ENCODE data around the gene PI4K2A.

The PI4K2A gene

GRCh38 chr10:97708167-97708566, 67.7 kb downstream of the PI4K2A start:
- no peak for DNase-seq

- DNase-seq, result peak; percentile 30
Observed at GRCh38 chr10:97708976-97709946, 68.8 kb downstream of the PI4K2A start.

GRCh38 chr10:97711640-97712572, 71.4 kb downstream of the PI4K2A start:
- no peak for DNase-seq

GRCh38 chr10:97713339-97713825, 72.9 kb downstream of the PI4K2A start, which contains the start of gene MARVELD1:
TSS of gene MARVELD1 (plus strand) at chr10:97713730. CDS start at chr10:97713877, 147 bp downstream.
- peak; percentile 5 for DNase-seq

DNA sequence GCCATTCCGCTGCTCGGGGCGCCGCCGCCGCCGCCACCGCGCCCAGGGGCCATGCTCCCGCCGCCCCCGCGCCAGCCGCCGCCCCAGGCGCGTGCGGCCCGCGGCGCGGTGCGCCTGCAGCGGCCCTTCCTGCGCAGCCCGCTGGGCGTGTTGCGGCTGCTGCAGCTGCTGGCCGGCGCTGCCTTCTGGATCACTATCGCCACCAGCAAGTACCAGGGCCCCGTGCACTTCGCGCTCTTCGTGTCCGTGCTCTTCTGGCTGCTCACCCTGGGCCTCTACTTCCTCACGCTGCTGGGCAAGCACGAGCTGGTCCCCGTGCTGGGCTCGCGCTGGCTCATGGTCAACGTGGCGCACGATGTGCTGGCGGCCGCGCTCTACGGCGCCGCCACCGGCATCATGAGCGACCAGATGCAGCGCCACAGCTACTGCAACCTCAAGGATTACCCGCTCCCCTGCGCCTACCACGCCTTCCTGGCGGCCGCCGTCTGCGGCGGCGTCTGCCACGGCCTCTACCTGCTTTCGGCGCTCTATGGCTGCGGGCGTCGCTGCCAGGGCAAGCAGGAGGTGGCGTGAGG, 73.4 kb downstream of the PI4K2A start:
- peak; percentile 57 for DNase-seq

DNA sequence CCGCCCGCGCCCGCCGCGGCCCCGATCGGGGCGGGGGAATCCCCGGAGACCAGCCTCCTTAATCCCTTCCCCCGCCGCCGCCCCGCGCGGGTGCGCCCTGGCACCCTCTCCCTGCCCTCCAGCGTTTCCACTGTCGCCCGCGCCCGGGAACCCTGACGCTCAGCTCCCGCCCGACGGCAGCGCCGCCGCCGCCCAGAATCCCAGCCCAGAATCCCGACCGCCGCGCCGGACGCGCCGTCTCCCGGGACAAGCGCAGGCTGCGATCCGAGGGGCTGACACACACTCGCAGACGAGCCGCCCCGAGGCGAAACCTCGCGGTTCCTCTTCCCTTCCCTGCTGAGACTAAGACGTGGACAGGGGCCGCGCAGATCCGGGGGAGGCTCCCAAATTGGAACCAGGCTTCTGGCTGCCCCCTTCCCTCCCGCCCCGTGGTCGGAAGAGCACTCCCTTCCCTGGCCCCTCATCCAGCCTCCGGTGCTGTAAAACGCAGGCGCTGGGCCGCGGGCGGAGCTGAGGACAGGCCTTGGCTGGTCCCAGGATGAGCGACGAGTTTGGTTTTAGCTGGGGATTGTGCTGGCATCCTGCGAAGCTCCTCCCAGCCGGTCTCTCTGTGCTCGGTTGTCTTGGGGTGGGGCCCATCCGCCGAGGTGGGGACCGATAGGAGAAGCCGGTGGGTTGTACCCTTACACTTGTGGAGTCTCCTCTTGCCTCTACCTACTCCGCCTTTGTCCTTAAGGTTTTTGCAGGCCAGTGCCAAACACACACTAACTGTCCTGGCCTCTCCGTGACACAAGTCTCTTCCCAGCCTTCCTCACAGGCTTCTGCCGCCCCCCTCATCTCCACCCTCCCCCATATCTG, 74.2 kb downstream of the PI4K2A start:
- DNase-seq, result peak; percentile 5

DNA sequence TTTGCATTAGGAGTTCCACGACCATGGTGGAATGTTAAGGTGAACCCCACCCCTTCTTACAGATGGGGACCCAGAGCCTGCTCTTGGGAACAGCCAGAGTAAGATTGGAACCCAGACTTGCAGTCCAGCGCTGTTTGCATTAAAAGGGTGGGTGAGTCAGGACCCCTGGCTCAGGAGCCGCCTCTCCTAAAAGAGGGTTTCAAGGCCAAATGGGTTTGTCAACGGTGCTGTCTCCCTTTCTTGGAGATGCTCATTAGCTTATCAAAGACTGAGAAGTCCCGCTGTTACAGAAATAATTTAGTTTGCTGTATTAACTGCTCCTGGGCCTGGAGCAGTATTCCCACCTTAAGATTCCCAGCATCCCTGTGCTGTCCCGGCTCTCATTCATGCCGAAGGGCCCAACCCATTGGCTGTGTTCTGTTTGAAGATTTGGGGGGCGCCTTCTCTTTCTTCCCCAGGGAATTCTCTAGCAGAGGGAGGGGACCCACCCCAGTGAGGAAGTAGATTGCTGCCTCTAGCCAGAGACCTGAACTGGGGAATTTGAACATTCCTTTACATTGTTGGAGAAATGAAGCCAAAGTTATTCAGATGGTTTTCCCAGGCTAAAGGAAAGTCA, 74.9 kb downstream of the PI4K2A start:
- no peak for DNase-seq

- DNase-seq, result no peak
Observed at GRCh38 chr10:97717627-97718026, 77.2 kb downstream of the PI4K2A start.

DNA sequence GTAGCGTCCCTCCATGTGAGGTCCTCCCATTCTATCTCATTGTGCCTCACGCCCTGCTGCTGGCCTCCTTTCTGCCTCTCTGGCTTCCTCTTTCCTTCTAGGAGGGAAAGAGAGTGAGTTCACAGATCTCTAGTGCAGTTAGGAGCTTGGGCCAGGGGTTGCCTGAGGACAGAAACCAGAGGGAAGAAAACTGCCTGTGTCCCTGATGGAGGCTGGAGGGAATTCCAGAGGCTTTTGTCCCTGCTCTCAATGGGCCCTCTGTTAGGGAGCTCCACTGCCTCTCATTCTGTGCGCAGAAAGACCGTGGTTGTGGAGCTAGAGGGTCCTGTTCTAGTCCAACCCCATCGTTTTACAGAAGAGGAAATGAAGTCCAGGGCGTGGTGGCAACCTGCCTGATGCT, 77.7 kb downstream of the PI4K2A start:
- DNase-seq, result no peak

DNA sequence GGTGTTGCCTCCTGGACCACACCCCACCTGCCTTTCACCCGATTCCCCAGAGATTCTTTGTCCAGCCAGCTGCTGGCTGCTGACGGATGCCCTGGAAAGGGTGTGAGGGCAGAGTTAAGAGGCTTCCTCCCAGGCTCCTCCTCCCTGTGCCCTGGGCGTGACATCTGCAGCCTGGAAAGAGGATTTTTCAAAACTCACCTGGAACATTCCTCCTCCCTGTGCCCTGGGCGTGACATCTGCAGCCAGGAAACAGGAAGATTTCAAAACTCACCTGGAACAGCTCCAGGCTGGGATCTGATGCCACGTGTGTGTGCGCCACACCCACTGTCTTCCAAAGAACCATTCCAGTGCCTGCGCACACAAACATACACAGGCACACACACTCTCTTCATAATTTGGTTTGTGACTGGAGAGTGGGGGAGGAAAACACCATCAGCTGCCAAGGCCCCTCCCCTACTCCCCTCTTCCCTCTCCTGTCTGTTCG, 78.2 kb downstream of the PI4K2A start:
- no peak for DNase-seq

DNA sequence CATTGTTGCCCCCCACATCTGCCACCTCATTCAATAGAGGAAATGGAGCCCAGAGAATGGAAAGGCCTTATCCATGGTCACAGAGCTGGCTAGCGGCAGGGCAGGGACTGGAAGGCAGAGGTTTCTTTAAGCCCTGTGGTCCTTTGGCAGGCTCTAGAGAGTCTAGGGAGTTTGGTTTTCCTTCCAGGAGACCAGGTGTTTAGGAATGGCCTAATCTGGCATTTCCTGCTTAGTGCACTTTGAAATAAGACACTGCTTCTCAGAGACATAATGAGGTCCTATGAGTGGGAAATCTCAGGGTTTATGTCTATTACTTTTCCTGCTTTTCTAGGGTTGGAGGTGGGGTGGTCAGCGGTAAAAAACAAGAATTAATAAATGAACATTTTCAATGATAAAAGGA, 79.1 kb downstream of the PI4K2A start:
- DNase-seq, result no peak

DNA sequence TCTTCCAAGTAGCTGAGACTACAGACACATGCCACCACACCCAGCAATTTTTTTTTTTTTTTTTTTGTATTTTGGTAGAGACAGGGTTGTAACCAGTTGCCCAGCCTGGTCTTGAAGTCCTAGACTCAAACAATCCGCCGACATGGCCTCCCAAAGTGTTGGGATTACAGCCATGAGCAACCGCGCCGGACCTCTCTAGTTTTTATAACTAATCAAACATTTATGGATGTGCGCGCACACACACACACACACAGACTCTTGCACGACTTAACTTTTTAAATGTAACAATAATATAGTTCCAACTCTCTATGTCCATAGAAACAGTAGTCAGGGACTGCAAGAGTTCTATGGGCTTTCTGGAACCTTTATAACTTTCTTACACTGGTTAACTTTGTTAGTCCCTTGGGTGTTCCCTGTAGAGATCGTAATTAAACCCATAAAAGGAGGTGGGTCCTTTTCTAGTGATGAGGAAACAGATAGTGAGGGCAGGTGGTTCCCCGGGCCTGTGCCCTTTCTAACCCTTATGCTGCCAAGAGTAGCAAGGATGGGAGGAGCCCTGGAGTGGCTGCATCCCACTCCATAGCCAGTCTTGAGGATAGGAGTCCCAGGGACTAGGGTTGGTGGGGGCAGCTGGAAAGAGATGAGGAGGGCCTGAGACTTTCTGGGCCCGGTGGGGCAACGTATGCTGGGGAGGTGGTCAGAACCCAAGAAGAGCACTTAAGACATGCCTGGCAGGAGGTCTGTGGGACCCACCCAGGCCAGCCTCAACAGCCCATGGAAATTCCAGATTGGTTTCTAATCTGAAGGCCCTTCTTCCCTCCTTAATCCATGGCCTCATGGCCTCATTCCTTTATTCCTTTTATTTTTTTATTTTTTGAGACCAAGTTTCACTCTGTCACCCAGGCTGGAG, 81.7 kb downstream of the PI4K2A start:
- DNase-seq, result no peak

GRCh38 chr10:97723001-97723400, 82.5 kb downstream of the PI4K2A start:
- no peak for DNase-seq

DNA sequence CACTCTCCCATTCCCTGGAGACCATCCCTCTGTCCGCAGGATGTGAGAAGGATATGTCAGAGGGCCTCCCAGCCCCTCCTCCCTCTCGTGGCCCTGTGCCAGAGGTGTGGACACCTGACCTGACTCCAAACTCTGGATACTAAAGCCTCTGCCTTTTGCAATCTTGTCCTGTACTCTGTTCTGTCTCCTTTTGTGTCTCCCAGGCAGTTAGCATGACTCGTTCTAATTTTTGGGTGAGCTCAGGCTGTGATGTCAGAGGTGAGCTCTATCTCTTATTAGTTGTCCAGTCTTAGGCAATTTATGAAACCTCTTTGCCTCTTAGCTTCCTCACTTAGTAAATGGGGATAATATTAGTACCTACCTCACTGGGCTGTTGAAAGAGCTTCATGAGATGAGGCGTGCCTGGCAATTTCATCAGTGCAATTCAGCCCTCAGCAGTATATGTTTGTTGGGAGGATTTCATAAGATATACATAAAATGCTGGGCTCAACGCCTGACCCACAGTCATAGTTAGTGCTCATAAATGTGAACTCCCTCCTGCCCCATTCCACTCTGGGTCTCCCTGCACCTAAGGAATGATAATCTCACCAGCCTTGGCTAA, 84.0 kb downstream of the PI4K2A start:
- no peak for DNase-seq
